HL-60 (cell line): Measurements from ENCODE around the gene LMAN2.

Source experiments
- DNase-seq, 2 experiments: peaks; one replicate each; pipeline ENCODE4 v3.0.0-alpha.2; 2010 to 2020; ENCODE audit warnings: low read depth in 1 of 2, low spot score in 1 of 2
- H3K27ac ChIP-seq: fragments of 250-450 bp; sonication (Bioruptor Pico); replicated peaks from 2 replicates; pipeline ENCODE4 v1.5.1; 2020; ENCODE audit warnings: mild to moderate bottlenecking, moderate library complexity
- H3K27me3 ChIP-seq: fragments of 250-450 bp; sonication (Bioruptor Pico); 2 replicates; pipeline ENCODE4 v1.5.1; 2021; ENCODE audit warnings: mild to moderate bottlenecking, moderate library complexity; ENCODE audit not compliant: insufficient read depth, poor library complexity, severe bottlenecking
- H3K4me3 ChIP-seq: replicated peaks from 2 replicates; pipeline ENCODE4 v1.5.1; 2011; ENCODE audit warnings: mild to moderate bottlenecking, control low read depth, low read length; ENCODE audit not compliant: insufficient read depth
- CTCF ChIP-seq: IDR thresholded peaks from one replicate; pipeline ENCODE4 v1.5.1; 2011; ENCODE audit warnings: low read length, control low read depth, inconsistent platforms; ENCODE audit not compliant: insufficient read depth
- GABPA ChIP-seq: IDR thresholded peaks from 2 replicates; pipeline ENCODE4 v1.6.1; 2012; ENCODE audit warnings: low read depth
- POLR2AphosphoS5 ChIP-seq: IDR thresholded peaks from 2 replicates; pipeline ENCODE4 v1.6.1; 2012; ENCODE audit warnings: low read depth
- REST ChIP-seq: IDR thresholded peaks from 2 replicates; pipeline ENCODE4 v1.6.1; 2012; ENCODE audit warnings: low read depth; ENCODE audit not compliant: insufficient replicate concordance
- SPI1 ChIP-seq: IDR thresholded peaks from 2 replicates; pipeline ENCODE4 v1.6.1; 2012; ENCODE audit warnings: low read depth, mild to moderate bottlenecking, borderline replicate concordance

The LMAN2 gene

GRCh38 chr5:177385720-177386119, 34.3 kb upstream of the LMAN2 start:
- DNase-seq: no peak
- no peak overlapping the region for H3K27ac ChIP-seq
- no peak overlapping the region for H3K4me3 ChIP-seq
- TF ChIP-seq REST: no peak
- no peak for TF ChIP-seq SPI1
- no peak for TF ChIP-seq GABPA
- no peak for TF ChIP-seq CTCF
- no peak for TF ChIP-seq POLR2AphosphoS5
- H3K27me3 ChIP-seq: no peaks in the 10 kb centered on the region

- DNase-seq: no peak
- Histone ChIP-seq H3K4me3 (no peak within 1 kb of the TSS), H3K27ac (no peak within 1 kb of the TSS), H3K27me3 (no peaks in the 10 kb centered on the region)
- no peak for TF ChIP-seq POLR2AphosphoS5
- TF ChIP-seq CTCF: no peak
- TF ChIP-seq GABPA: no peak
- no peak for TF ChIP-seq REST
- TF ChIP-seq SPI1: no peak
Observed at GRCh38 chr5:177384134-177384533, 32.7 kb upstream of the LMAN2 start, which contains the start of gene SLC34A1. Gene SLC34A1 (plus strand): TSS chr5:177384434. CDS start chr5:177385742, 1,308 bp downstream.

- no peak for DNase-seq
- Histone ChIP-seq H3K27me3 (no peaks in the 10 kb centered on the region), H3K4me3 (no peak overlapping the region), H3K27ac (no peak overlapping the region)
- TF ChIP-seq GABPA (no peak), POLR2AphosphoS5 (no peak), CTCF (no peak), SPI1 (no peak), REST (no peak)
Observed at GRCh38 chr5:177383181-177383580, 31.7 kb upstream of the LMAN2 start.
